GM12874 (cell line): ENCODE measurements around the gene LSP1.

ENCODE experiments used
- TF ChIP-seq, protein P1 (sequence below): IDR thresholded peaks from 2 replicates; pipeline ENCODE4 v1.5.1; 2011; ENCODE audit warnings: low read depth, mild to moderate bottlenecking, control low read depth, low read length, moderate library complexity; ENCODE audit not compliant: insufficient read depth

The LSP1 gene

DNA sequence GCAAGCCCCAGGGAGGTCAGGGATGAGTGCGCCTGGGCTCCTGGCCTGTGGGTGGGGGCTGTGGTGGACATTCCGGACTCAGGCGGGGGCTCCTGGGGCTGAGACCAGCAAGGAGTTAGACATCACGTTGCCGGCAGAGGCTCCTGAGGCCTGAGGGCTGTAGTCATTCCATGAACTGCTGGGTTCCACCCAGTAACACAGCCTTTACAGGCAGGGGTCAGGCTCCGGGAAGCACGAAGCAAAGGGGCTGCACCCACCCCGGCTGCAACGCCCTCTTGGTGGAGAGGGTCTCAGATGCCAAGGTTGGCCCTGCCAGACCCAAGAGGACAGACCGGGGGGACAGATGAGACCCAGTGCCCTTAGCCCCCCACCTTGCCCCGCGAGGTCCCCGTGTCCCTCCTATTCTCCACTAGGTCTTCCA lies 75.6 kb downstream of the LSP1 start:
- TF ChIP-seq, protein P1, sequence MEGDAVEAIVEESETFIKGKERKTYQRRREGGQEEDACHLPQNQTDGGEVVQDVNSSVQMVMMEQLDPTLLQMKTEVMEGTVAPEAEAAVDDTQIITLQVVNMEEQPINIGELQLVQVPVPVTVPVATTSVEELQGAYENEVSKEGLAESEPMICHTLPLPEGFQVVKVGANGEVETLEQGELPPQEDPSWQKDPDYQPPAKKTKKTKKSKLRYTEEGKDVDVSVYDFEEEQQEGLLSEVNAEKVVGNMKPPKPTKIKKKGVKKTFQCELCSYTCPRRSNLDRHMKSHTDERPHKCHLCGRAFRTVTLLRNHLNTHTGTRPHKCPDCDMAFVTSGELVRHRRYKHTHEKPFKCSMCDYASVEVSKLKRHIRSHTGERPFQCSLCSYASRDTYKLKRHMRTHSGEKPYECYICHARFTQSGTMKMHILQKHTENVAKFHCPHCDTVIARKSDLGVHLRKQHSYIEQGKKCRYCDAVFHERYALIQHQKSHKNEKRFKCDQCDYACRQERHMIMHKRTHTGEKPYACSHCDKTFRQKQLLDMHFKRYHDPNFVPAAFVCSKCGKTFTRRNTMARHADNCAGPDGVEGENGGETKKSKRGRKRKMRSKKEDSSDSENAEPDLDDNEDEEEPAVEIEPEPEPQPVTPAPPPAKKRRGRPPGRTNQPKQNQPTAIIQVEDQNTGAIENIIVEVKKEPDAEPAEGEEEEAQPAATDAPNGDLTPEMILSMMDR, result no peak

DNA sequence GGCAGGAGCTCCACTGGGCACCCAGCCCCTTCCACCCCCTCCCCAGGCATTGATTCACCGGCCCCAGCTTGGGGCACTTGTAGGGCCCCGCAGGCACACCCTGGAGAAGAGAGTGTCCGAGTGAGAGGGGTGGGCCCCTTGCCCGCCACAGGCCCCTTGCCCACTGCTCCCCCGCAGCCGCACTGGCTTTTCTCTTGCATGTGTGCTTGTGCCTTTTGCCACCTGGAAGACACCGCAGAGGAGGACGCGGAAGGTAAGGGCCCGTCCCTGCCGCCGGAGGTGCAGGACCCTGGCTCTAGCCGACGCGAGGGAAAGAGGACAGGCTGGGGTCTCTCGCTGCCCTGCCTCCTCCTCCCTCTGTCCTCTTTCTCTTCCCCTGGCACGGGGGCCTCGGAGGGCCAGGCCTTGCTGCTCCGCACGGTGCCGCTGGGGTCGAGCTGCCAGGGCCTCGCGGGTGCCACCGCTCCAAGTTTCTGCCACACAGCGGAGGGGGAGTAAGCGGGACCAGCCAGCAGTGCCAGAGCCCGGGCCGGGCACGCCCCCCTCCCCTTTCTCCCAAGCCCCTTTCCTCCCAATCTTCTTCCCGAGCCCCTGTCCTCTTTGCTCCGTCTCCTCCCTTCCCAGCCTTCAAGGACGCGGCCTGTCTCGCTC lies 76.1 kb downstream of the LSP1 start:
- TF ChIP-seq, protein P1, result no peak

DNA sequence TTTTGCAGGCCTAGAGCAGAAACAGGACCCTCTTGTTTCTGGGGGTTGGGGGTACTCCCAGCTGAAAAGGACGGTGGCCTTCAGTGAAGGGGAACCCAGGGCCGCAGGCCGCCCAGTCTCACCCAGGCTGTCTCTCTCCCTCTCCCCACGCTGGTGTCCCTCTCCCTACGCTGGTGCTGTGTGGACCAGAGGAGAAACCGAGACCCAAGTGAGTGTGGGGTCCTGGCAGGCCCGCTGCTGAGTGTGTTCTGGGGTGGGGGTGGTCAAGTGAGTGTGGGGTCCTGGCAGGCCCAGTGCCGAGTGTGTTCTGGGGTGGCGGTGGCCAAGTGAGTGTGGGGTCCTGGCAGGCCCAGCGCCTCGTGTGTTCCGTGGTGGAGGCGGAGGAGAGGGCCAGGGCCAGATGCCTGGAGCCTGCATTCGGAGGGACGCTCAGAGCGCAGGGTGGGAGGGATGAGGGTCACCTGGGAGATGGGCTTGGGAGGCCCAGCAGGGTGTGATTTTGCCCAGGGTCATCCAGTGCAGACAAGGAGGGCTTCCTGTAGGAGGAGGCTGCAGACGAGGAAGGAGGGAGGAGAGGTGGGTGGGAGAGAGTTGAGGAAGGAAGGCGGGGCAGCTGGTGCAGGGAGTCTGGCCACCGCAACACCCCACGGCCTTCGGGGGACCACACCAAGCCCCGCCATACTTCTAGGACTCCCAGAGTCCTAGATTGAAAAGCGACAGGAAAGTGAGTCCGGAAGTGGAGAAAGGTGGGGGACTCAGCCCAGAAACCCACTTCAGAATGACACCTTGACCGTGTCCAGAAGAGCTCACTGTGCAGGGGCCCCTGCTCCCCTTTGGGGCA lies 77.0 kb downstream of the LSP1 start:
- TF ChIP-seq, protein P1, result no peak

DNA sequence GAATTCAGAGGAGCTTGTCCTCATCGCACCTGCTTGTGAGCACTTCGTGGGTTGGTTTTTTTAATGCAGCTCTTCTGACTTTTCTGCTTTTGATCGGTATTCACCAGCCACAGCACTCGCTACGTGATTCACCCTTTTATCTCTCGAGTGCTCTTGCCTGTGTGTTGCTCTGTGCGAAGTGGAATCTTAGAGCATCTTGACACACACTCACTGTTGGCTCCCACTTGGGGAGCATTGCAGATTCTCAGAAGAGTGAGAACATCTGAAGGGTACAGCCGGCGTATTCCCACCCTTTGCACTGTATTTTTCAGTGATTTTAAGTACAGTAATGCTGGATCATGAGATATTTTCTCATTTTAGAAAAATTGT lies 77.6 kb downstream of the LSP1 start:
- TF ChIP-seq, protein P1, result no peak

DNA sequence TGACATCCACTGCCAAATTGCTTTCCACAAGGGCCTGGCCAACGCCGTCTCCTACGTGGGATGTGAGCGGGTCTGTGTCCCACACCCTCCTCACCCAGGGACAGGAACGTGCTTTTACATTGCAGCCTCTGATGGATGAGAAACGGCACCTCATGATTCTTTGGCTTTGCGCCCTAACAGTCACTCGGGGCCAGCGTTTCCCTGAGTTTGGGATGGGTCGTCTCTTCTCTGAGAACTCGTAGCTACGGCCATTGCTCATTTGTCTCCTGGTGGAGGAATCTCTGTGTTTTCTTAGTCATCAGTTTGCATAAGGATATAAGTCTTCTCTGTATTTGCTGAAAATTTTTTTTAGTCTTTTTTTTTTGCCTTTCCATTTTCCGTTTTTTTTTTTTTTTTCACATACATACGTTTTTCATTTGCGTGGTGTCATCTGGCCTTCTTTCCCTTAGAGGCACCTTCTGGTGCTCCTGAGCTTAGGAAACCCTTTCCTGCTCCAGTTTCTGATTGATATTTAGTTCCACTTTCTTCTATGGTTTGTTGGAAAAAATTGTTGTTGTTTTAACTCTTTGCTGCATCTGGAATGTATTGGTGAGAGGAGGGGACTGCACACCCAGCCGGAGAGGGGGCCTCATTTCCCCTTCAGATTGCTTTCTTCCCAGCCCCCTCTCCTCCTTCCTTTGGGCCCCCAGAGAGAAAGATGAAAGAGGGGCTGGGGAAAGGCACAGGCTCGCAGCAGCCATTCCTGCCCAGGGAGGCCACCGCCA lies 78.6 kb downstream of the LSP1 start:
- TF ChIP-seq, protein P1, result no peak

DNA sequence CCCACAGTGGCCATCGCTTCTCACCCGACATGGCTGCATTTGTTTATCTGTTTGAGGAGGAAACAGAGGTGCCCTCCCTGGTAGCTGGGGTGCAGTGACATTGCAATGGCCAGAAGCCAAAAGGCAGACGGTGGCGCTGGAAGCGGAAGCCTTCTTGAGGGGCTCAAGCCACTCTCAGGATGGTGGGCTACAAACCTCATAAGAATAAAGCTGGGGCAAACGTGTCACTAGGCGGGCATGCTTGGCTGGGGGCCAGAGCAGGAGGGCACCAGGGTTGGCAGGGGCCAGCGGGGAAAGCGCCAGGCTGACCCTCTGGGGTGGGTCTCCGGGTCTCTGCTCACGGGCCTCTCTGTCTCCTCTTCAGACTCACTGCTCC lies 79.2 kb downstream of the LSP1 start:
- TF ChIP-seq, protein P1, result no peak

DNA sequence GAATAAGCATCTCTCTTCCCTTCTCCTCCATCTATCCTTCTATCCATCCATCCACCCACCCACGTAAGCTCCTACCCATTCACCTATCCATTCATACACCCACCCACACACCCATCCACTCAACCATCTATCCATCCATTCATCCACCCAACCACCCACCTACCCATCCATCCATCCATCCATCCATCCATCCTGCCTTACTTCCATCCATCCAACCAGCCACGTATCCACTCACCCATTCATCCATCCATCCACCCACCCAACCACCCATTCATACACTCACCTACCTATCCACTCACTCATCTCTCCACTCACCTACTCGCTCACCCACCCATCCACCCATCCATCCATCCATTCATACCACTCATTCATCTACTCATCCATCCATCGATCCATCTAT lies 79.8 kb downstream of the LSP1 start:
- TF ChIP-seq, protein P1, result no peak
